Neural cell (in vitro differentiated cells): ENCODE data around the gene TMEM187. TPM values are rescaled to one million over a fixed set of nuclear protein-coding genes. Genes with fewer than 3 reads are reported as not detected.

ENCODE experiments used
- H2AFZ ChIP-seq: fragments of 200-600, 300-800 bp; sonication (generic), shearing (Covaris generic); 2 replicates; pipeline ENCODE4 v1.6.0; 2014; ENCODE audit warnings: low read depth, mild to moderate bottlenecking, antibody characterized with exemption, low read length, moderate library complexity
- H3F3A ChIP-seq: fragments of 200-600 bp; shearing (Covaris generic); 2 replicates; pipeline ENCODE4 v1.6.1; 2016; ENCODE audit warnings: mild to moderate bottlenecking, moderate library complexity, mixed read lengths, antibody characterized with exemption, low read length; ENCODE audit not compliant: insufficient read depth, poor library complexity, severe bottlenecking
- H3K27ac ChIP-seq: fragments of 200-600, 300-800 bp; sonication (generic), shearing (Covaris generic); 2 replicates; pipeline ENCODE4 v1.5.1; 2014; ENCODE audit warnings: mild to moderate bottlenecking, low read length, moderate library complexity
- H3K27me3 ChIP-seq: fragments of 300-800, 200-600 bp; sonication (generic), shearing (Covaris generic); 2 replicates; pipeline ENCODE4 v1.6.0; 2014; ENCODE audit warnings: mild to moderate bottlenecking, low read depth, low read length, moderate library complexity; ENCODE audit not compliant: insufficient read depth
- H3K36me3 ChIP-seq: fragments of 300-800, 200-600 bp; sonication (generic), shearing (Covaris generic); 2 replicates; pipeline ENCODE4 v1.5.1; 2014; ENCODE audit warnings: mild to moderate bottlenecking, antibody characterized with exemption, low read length, moderate library complexity; ENCODE audit not compliant: insufficient read depth
- H3K4me2 ChIP-seq: fragments of 300-800, 200-600 bp; sonication (generic), shearing (Covaris generic); 2 replicates; pipeline ENCODE4 v1.6.0; 2014; ENCODE audit warnings: mild to moderate bottlenecking, low read length
- H3K4me3 ChIP-seq: fragments of 300-800, 200-600 bp; sonication (generic), shearing (Covaris generic); 2 replicates; pipeline ENCODE4 v1.5.1; 2014; ENCODE audit warnings: mild to moderate bottlenecking, low read length, moderate library complexity
- H3K79me2 ChIP-seq: fragments of 200-600 bp; shearing (Covaris generic); replicated peaks from 2 replicates; pipeline ENCODE4 v1.6.0; 2014; ENCODE audit warnings: mild to moderate bottlenecking, low read length, moderate library complexity; ENCODE audit not compliant: insufficient read depth
- H3K9ac ChIP-seq: fragments of 300-800, 200-600 bp; sonication (generic), shearing (Covaris generic); 2 replicates; pipeline ENCODE4 v1.6.1; 2016; ENCODE audit warnings: mild to moderate bottlenecking, low read length, mixed read lengths
- H3K9me2 ChIP-seq: fragments of 200-600 bp; shearing (Covaris generic); 2 replicates; pipeline ENCODE4 v1.6.1; 2016; ENCODE audit warnings: mild to moderate bottlenecking, low read length, mixed read lengths; ENCODE audit not compliant: insufficient read depth
- H3K9me3 ChIP-seq: fragments of 200-600, 300-800 bp; sonication (generic), shearing (Covaris generic); 2 replicates; pipeline ENCODE4 v1.6.1; 2016; ENCODE audit warnings: mild to moderate bottlenecking, mixed run types, low read length, moderate library complexity, mixed read lengths
- H4K20me1 ChIP-seq: fragments of 200-600 bp; shearing (Covaris generic); 2 replicates; pipeline ENCODE4 v1.6.1; 2016; ENCODE audit warnings: mild to moderate bottlenecking, mixed run types; ENCODE audit not compliant: insufficient read depth
- CTCF ChIP-seq: fragments of 450-650 bp; IDR thresholded peaks from 2 replicates; pipeline ENCODE4 v1.5.1; 2014; ENCODE audit warnings: antibody characterized with exemption, mild to moderate bottlenecking, moderate library complexity; ENCODE audit not compliant: poor library complexity, severe bottlenecking
- EP300 ChIP-seq: fragments of 450-650 bp; conservative IDR thresholded peaks from 2 replicates; pipeline ENCODE4 v1.6.1; 2014; ENCODE audit warnings: antibody characterized with exemption, mild to moderate bottlenecking, moderate library complexity; ENCODE audit not compliant: poor library complexity, severe bottlenecking
- EZH2 ChIP-seq: fragments of 200-600, 300-800 bp; shearing (Covaris generic), sonication (generic); IDR thresholded peaks from 2 replicates; pipeline ENCODE4 v1.6.1; 2014; ENCODE audit warnings: antibody characterized with exemption, low read length, borderline replicate concordance, mild to moderate bottlenecking; ENCODE audit not compliant: insufficient read depth, poor library complexity, severe bottlenecking
- MXI1 ChIP-seq: fragments of 450-650 bp; conservative IDR thresholded peaks from 2 replicates; pipeline ENCODE4 v1.6.1; 2014; ENCODE audit warnings: antibody characterized with exemption, mild to moderate bottlenecking; ENCODE audit not compliant: poor library complexity, severe bottlenecking
- POLR2AphosphoS5 ChIP-seq: IDR thresholded peaks from 2 replicates; pipeline ENCODE4 v1.6.1; 2012
- RAD21 ChIP-seq: fragments of 450-650 bp; conservative IDR thresholded peaks from 2 replicates; pipeline ENCODE4 v1.6.1; 2014; ENCODE audit warnings: antibody characterized with exemption, mild to moderate bottlenecking, moderate library complexity
- SMC3 ChIP-seq: fragments of 450-650 bp; conservative IDR thresholded peaks from 2 replicates; pipeline ENCODE4 v1.6.1; 2014; ENCODE audit warnings: antibody characterized with exemption, mild to moderate bottlenecking, moderate library complexity; ENCODE audit not compliant: poor library complexity
- TAF1 ChIP-seq: IDR thresholded peaks from 2 replicates; pipeline ENCODE4 v1.6.1; 2012; ENCODE audit warnings: low read depth
- polyA plus RNA-seq: library from polyadenylated mRNA; depleted of rRNA; stranded (reverse); fragments of >200 nt; gene quantifications from 2 replicates; pipeline ENCODE4 v1.2.3, GENCODE V29; 2014
- TF ChIP-seq, protein P1 (sequence below): IDR thresholded peaks from 2 replicates; pipeline ENCODE4 v1.6.1; 2012; ENCODE audit warnings: borderline replicate concordance

TMEM187 gene
- polyA plus RNA-seq, 1 donor from 2014 or later, result 5.2 TPM

DNA sequence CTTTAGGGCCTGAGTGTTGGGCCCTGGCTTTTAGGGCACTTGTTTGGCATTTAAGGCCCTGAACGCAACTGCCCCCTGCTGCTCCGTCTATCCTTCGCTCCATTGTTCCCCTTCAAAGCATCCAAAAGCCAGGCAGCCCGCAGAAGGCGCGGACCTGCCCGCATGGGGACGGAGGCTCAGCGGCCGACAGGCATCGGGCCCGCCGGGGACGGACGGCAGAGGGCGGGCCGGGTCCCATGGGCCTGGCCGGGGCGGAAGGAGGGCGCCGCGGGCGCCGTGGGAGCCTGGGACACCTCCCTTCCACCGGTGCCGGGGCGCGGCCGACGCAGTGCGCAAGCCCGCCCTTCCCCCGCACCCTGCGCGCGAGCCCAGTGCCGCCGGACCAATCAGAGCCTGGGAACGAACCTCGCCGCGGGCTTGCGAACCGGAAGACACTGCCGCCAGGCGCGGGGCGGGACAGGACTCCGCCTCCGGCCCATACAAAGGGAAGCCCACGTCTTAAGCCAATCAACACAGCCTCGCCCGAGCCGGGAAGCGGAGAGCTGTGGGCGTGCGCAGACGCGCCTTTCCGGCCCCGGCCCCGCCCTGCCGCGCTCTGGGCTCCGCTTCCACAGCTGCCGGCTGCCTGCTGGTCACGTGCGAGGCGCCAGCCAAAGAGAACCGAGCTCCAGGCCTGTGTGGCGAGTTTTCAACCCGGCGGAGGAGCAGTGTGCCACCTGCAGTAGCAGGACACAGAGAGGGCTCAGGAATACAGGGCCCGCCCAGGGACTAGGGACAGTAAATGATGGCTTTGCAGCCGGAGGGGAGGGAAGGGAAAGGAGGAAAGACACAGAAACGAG is 44.4 kb upstream of the TMEM187 start:
- H3K27ac ChIP-seq, result peak overlapping the region; percentile 94
- no peaks in the 10 kb centered on the region for H3K9me2 ChIP-seq
- H3K79me2 ChIP-seq, result no peaks in the 10 kb centered on the region
- H2AFZ ChIP-seq, result no peak overlapping the region
- peak overlapping the region; percentile 80 for H3K4me2 ChIP-seq
- peak; percentile 31 for TF ChIP-seq TAF1
- TF ChIP-seq EZH2, result no peak
- TF ChIP-seq, protein P1, sequence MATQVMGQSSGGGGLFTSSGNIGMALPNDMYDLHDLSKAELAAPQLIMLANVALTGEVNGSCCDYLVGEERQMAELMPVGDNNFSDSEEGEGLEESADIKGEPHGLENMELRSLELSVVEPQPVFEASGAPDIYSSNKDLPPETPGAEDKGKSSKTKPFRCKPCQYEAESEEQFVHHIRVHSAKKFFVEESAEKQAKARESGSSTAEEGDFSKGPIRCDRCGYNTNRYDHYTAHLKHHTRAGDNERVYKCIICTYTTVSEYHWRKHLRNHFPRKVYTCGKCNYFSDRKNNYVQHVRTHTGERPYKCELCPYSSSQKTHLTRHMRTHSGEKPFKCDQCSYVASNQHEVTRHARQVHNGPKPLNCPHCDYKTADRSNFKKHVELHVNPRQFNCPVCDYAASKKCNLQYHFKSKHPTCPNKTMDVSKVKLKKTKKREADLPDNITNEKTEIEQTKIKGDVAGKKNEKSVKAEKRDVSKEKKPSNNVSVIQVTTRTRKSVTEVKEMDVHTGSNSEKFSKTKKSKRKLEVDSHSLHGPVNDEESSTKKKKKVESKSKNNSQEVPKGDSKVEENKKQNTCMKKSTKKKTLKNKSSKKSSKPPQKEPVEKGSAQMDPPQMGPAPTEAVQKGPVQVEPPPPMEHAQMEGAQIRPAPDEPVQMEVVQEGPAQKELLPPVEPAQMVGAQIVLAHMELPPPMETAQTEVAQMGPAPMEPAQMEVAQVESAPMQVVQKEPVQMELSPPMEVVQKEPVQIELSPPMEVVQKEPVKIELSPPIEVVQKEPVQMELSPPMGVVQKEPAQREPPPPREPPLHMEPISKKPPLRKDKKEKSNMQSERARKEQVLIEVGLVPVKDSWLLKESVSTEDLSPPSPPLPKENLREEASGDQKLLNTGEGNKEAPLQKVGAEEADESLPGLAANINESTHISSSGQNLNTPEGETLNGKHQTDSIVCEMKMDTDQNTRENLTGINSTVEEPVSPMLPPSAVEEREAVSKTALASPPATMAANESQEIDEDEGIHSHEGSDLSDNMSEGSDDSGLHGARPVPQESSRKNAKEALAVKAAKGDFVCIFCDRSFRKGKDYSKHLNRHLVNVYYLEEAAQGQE, result peak; percentile 40
- peak; percentile 26 for TF ChIP-seq CTCF
- TF ChIP-seq SMC3, result peak; percentile 63
- TF ChIP-seq RAD21, result peak; percentile 42
- peak; percentile 64 for TF ChIP-seq POLR2AphosphoS5
- TF ChIP-seq EP300, result peak; percentile 40
- TF ChIP-seq MXI1, result peak; percentile 70
- no peaks in the 10 kb centered on the region for H3K27me3 ChIP-seq
- no peaks in the 10 kb centered on the region for H3K9me3 ChIP-seq
- no peaks in the 10 kb centered on the region for H4K20me1 ChIP-seq
- H3K4me3 ChIP-seq, result peak overlapping the region; percentile 71
- no peaks in the 10 kb centered on the region for H3F3A ChIP-seq
- H3K36me3 ChIP-seq, result no peaks in the 10 kb centered on the region
- H3K9ac ChIP-seq, result peak overlapping the region; percentile 92

- no peaks in the 10 kb centered on the region for H3K36me3 ChIP-seq
- H2AFZ ChIP-seq, result no peak overlapping the region
- no peaks in the 10 kb centered on the region for H3K9me2 ChIP-seq
- H3F3A ChIP-seq, result no peaks in the 10 kb centered on the region
- H3K9me3 ChIP-seq, result no peaks in the 10 kb centered on the region
- H3K4me2 ChIP-seq, result no peak overlapping the region
- no peaks in the 10 kb centered on the region for H3K79me2 ChIP-seq
- H3K9ac ChIP-seq, result no peak overlapping the region
- peak overlapping the region; percentile 64 for H3K27ac ChIP-seq
- H4K20me1 ChIP-seq, result no peaks in the 10 kb centered on the region
- no peak for TF ChIP-seq EZH2
- no peaks in the 10 kb centered on the region for H3K27me3 ChIP-seq
- H3K4me3 ChIP-seq, result peak overlapping the region; percentile 49
Observed at GRCh38 chrX:153928846-153929245, 43.7 kb upstream of the TMEM187 start.
